Effector memory CD8-positive, alpha-beta T cell (primary cell): ENCODE data around the gene INPP4B.

Experiments
- ATAC-seq: fragments of 150-1000 bp; cut with Tn5 transposase; replicated peaks from 2 replicates; pipeline ENCODE4 v1.10.0; 2021; ENCODE audit warnings: mild to moderate bottlenecking, moderate library complexity
- DNase-seq, 3 experiments: peaks; one replicate each; pipeline ENCODE4 v3.0.0; 2021
- H3K27ac Mint-ChIP-seq, 2 donors: one replicate each; pipeline ENCODE4 v1.8.0; 2022; ENCODE audit warnings: mild to moderate bottlenecking in 2 of 2, mixed read lengths in 2 of 2, moderate library complexity in 2 of 2
- H3K27me3 Mint-ChIP-seq, 2 donors: one replicate each; pipeline ENCODE4 v1.8.0; 2022; ENCODE audit warnings: mixed read lengths in 2 of 2
- H3K36me3 Mint-ChIP-seq: one replicate; pipeline ENCODE4 v1.8.0; 2022; ENCODE audit warnings: mild to moderate bottlenecking, moderate library complexity, mixed read lengths; ENCODE audit not compliant: insufficient read depth
- H3K4me1 Mint-ChIP-seq, 2 donors: one replicate each; pipeline ENCODE4 v1.8.0; 2022; ENCODE audit warnings: low read depth in 2 of 2, mixed read lengths in 2 of 2
- H3K4me3 Mint-ChIP-seq, 2 donors: one replicate each; pipeline ENCODE4 v1.8.0; 2022; ENCODE audit warnings: mild to moderate bottlenecking in 2 of 2, mixed read lengths in 2 of 2, moderate library complexity in 2 of 2
- H3K9me3 Mint-ChIP-seq, 2 donors: one replicate each; pipeline ENCODE4 v1.8.0; 2022; ENCODE audit warnings: mixed read lengths in 2 of 2
- total RNA-seq, 9 experiments: gene quantifications; one replicate each; lab custom pipeline; 2026; lab: John Stamatoyannopoulos, UW

Gene INPP4B
- total RNA-seq = 108 to 642 (median 336) reads per million in 9 experiments

GRCh38 chr4:142846108-142846728 lies at the start of gene INPP4B:
Gene INPP4B, minus strand, starts transcription at chr4:142846301.
- peak; percentile 63 for ATAC-seq
- H3K27me3 Mint-ChIP-seq = peaks cover 53 to 60% of the 10 kb centered on the region in 2 donors

GRCh38 chr4:142893012-142893411 lies 46.9 kb upstream of the INPP4B start:
- no peak for DNase-seq
- no peak overlapping the region for H3K4me3 Mint-ChIP-seq
- no peaks in the 10 kb centered on the region for H3K36me3 Mint-ChIP-seq
- no peak for ATAC-seq
- H3K4me1 Mint-ChIP-seq = no peaks in the 10 kb centered on the region
- no peak overlapping the region for H3K27ac Mint-ChIP-seq
- peaks cover 3 to 10% of the 10 kb centered on the region in 2 donors for H3K9me3 Mint-ChIP-seq
- peaks cover 7 to 12% of the 10 kb centered on the region in 2 donors for H3K27me3 Mint-ChIP-seq

More at GRCh38 chr4:142846108-142846728, at the start of gene INPP4B:
- peak in 2 of 3 experiments; percentile 2 to 4 for DNase-seq
- H3K4me3 Mint-ChIP-seq = peak within 1 kb of the TSS; percentile 81 to 84
- no peak within 1 kb of the TSS for H3K27ac Mint-ChIP-seq
- no peaks in the 10 kb centered on the region for H3K9me3 Mint-ChIP-seq
- peaks cover 8 to 14% of the 10 kb centered on the region in 2 donors for H3K4me1 Mint-ChIP-seq
- H3K36me3 Mint-ChIP-seq = no peaks in the 10 kb centered on the region

- Mint-ChIP-seq H3K27me3 (peaks cover 0 to 12% of the 10 kb centered on the region in 2 donors), H3K4me1 (no peaks in the 10 kb centered on the region), H3K36me3 (no peaks in the 10 kb centered on the region), H3K4me3 (no peak overlapping the region), H3K9me3 (no peaks in the 10 kb centered on the region), H3K27ac (no peak overlapping the region)
- ATAC-seq = no peak
- no peak for DNase-seq
Measured at GRCh38 chr4:142886566-142886965, 40.5 kb upstream of the INPP4B start.

- Mint-ChIP-seq H3K4me3 (no peak overlapping the region), H3K27ac (no peak overlapping the region), H3K9me3 (no peaks in the 10 kb centered on the region), H3K27me3 (peaks cover 0 to 12% of the 10 kb centered on the region in 2 donors), H3K4me1 (no peaks in the 10 kb centered on the region), H3K36me3 (no peaks in the 10 kb centered on the region)
- DNase-seq (no peak), ATAC-seq (no peak)
Measured at GRCh38 chr4:142883040-142883832, 37.1 kb upstream of the INPP4B start.

GRCh38 chr4:142882159-142882558 lies 36.1 kb upstream of the INPP4B start:
- no peak for ATAC-seq
- H3K36me3 Mint-ChIP-seq = no peaks in the 10 kb centered on the region
- no peak overlapping the region for H3K4me3 Mint-ChIP-seq
- no peaks in the 10 kb centered on the region for H3K4me1 Mint-ChIP-seq
- no peaks in the 10 kb centered on the region for H3K9me3 Mint-ChIP-seq
- peaks cover 0 to 12% of the 10 kb centered on the region in 2 donors for H3K27me3 Mint-ChIP-seq
- no peak overlapping the region for H3K27ac Mint-ChIP-seq
- no peak for DNase-seq

- Mint-ChIP-seq H3K27ac (no peak overlapping the region), H3K9me3 (no peaks in the 10 kb centered on the region), H3K36me3 (no peaks in the 10 kb centered on the region), H3K4me3 (no peak overlapping the region), H3K27me3 (peaks cover 0 to 12% of the 10 kb centered on the region in 2 donors), H3K4me1 (no peaks in the 10 kb centered on the region)
- ATAC-seq (no peak), DNase-seq (no peak)
Measured at GRCh38 chr4:142881331-142881730, 35.2 kb upstream of the INPP4B start.

GRCh38 chr4:142875117-142875516 lies 29.0 kb upstream of the INPP4B start:
- Mint-ChIP-seq H3K27me3 (peaks cover 22 to 42% of the 10 kb centered on the region in 2 donors), H3K4me3 (no peak overlapping the region), H3K9me3 (peaks cover 0 to 2% of the 10 kb centered on the region in 2 donors), H3K4me1 (no peaks in the 10 kb centered on the region), H3K36me3 (no peaks in the 10 kb centered on the region), H3K27ac (no peak overlapping the region)
- no peak for DNase-seq
- ATAC-seq = no peak

GRCh38 chr4:142874684-142875083 lies 28.6 kb upstream of the INPP4B start:
- ATAC-seq (no peak), DNase-seq (no peak)
- H3K9me3 Mint-ChIP-seq = peaks cover 0 to 2% of the 10 kb centered on the region in 2 donors
- H3K27ac Mint-ChIP-seq = no peak overlapping the region
- no peaks in the 10 kb centered on the region for H3K4me1 Mint-ChIP-seq
- H3K36me3 Mint-ChIP-seq = no peaks in the 10 kb centered on the region
- H3K4me3 Mint-ChIP-seq = no peak overlapping the region
- peaks cover 22 to 45% of the 10 kb centered on the region in 2 donors for H3K27me3 Mint-ChIP-seq

- Mint-ChIP-seq H3K4me3 (no peak overlapping the region), H3K9me3 (peaks cover 0 to 2% of the 10 kb centered on the region in 2 donors), H3K4me1 (no peaks in the 10 kb centered on the region)
Measured at GRCh38 chr4:142866685-142867084, 20.6 kb upstream of the INPP4B start.

GRCh38 chr4:142861351-142861750 lies 15.2 kb upstream of the INPP4B start:
- Mint-ChIP-seq H3K4me1 (no peaks in the 10 kb centered on the region), H3K27ac (no peak overlapping the region), H3K9me3 (no peaks in the 10 kb centered on the region), H3K4me3 (no peak overlapping the region), H3K27me3 (peaks cover 24 to 69% of the 10 kb centered on the region in 2 donors), H3K36me3 (no peaks in the 10 kb centered on the region)
- DNase-seq (no peak), ATAC-seq (no peak)

More at GRCh38 chr4:142866685-142867084, 20.6 kb upstream of the INPP4B start:
- DNase-seq (no peak), ATAC-seq (no peak)
- no peak overlapping the region for H3K27ac Mint-ChIP-seq
- H3K36me3 Mint-ChIP-seq = no peaks in the 10 kb centered on the region
- H3K27me3 Mint-ChIP-seq = peaks cover 31 to 65% of the 10 kb centered on the region in 2 donors

- peaks cover 21 to 69% of the 10 kb centered on the region in 2 donors for H3K27me3 Mint-ChIP-seq
- no peaks in the 10 kb centered on the region for H3K9me3 Mint-ChIP-seq
- H3K4me3 Mint-ChIP-seq = no peak overlapping the region
- DNase-seq (no peak), ATAC-seq (no peak)
- H3K4me1 Mint-ChIP-seq = no peaks in the 10 kb centered on the region
- no peak overlapping the region for H3K27ac Mint-ChIP-seq
- H3K36me3 Mint-ChIP-seq = no peaks in the 10 kb centered on the region
Measured at GRCh38 chr4:142858965-142859364, 12.9 kb upstream of the INPP4B start.

GRCh38 chr4:142858446-142858845 lies 12.3 kb upstream of the INPP4B start:
- DNase-seq (no peak), ATAC-seq (no peak)
- Mint-ChIP-seq H3K4me1 (no peaks in the 10 kb centered on the region), H3K27ac (no peak overlapping the region), H3K4me3 (no peak overlapping the region), H3K27me3 (peaks cover 18 to 73% of the 10 kb centered on the region in 2 donors), H3K9me3 (no peaks in the 10 kb centered on the region), H3K36me3 (no peaks in the 10 kb centered on the region)

- Mint-ChIP-seq H3K27me3 (peaks cover 18 to 70% of the 10 kb centered on the region in 2 donors), H3K9me3 (no peaks in the 10 kb centered on the region), H3K27ac (no peak overlapping the region), H3K4me3 (no peak overlapping the region), H3K36me3 (no peaks in the 10 kb centered on the region), H3K4me1 (no peaks in the 10 kb centered on the region)
- ATAC-seq (no peak), DNase-seq (no peak)
Measured at GRCh38 chr4:142856576-142856975, 10.5 kb upstream of the INPP4B start.

GRCh38 chr4:142850478-142850877 lies 4.4 kb upstream of the INPP4B start:
- no peak overlapping the region for H3K4me3 Mint-ChIP-seq
- H3K4me1 Mint-ChIP-seq = peaks cover 8 to 13% of the 10 kb centered on the region in 2 donors
- H3K36me3 Mint-ChIP-seq = no peaks in the 10 kb centered on the region
- no peak for DNase-seq
- peaks cover 50 to 54% of the 10 kb centered on the region in 2 donors for H3K27me3 Mint-ChIP-seq
- H3K27ac Mint-ChIP-seq = no peak overlapping the region
- no peak for ATAC-seq
- H3K9me3 Mint-ChIP-seq = no peaks in the 10 kb centered on the region
